MM.1S (cell line): ENCODE measurements around the gene ARL6IP6.

Experiments used
- CTCF ChIP-seq: fragments of 300-600 bp; sonication (generic); IDR thresholded peaks from 2 replicates; pipeline ENCODE4 v1.5.1; 2016; ENCODE audit warnings: antibody characterized with exemption, low read length, mixed read lengths
- EZH2 ChIP-seq: fragments of 300-600 bp; sonication (generic); optimal IDR thresholded peaks from 2 replicates; pipeline ENCODE3; 2017; ENCODE audit warnings: low read depth, mild to moderate bottlenecking, antibody characterized with exemption, low read length, mixed read lengths

DNA sequence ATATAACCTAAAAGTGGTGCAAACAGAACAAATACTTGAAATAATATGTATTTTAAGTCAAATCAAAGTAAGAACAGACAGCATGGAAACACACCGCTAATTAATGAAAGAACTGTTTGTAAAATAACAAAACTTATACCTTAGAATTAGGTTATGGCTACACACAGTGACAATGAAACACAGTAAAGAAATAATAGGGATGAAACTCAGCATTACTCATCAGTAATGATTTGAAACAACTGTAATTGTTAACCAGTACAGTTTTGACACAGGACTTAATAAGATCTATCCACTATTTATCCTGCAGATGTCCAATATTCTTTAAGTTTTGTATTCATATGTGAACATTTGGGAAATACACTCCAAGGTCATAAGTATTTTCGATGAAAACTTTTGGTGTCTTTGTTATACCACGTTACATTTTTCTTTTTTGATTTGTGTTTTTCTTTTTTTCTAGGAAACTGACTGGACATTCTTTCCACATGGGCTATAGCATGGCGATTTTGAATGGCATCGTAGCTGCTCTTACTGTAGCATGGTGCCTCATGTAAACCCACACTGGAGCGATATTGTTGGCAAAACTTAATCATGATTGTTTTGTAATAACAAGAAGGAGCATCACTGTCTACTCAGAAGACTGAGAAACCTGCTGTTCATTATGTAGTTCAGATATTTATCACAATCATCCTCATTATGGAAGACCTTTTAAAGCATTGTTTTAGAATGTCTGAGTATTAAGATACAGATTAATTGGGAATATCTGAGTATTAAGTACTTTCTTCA is 41.1 kb downstream of the ARL6IP6 start:
- TF ChIP-seq CTCF (no peak), EZH2 (no peak)
